Myocyte (in vitro differentiated cells): ENCODE data around the gene FMR1. TPM values are rescaled to one million over a fixed set of nuclear protein-coding genes. Genes with fewer than 3 reads are reported as not detected.

Experiments used
- DNase-seq: peaks from one replicate; pipeline ENCODE4 v3.0.0-alpha.2; 2012; ENCODE audit warnings: low read depth
- total RNA-seq: library from RNA; depleted of rRNA; stranded (reverse); fragments of >200 nt; gene quantifications from 2 replicates; pipeline ENCODE4 v1.2.3, GENCODE V29; 2014

The FMR1 gene
- total RNA-seq, 1 donor from 2014 or later: 25.6 TPM

DNA sequence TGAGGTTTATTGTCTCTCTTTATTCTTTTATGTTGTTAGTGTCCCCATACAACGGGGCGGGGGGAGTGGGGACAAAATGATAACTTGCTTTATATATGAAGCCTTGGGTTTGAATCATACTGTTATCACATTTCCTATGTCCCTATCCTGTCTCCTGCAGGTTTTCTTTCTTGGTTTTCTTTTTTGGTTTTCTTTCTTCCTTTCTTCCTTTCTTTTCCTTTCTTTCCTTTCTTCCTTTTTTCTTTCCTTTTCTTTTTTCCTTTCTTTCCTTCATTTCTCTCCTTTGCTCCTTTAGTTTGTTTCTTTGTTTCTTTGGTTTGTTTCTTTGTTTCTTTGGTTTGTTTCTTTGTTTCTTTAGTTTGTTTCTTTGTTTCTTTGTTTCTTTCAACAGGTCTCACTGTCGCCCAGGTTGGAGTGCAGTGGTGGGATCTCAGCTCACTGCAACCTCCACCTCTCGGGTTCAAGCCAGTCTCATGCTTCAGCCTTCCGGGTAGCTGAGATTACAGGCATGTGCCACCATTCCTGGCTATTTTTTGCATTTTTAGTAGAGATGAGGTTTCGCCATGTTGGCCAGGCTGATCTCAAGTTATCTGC lies 4.8 kb downstream of the FMR1 start:
- DNase-seq: no peak

DNA sequence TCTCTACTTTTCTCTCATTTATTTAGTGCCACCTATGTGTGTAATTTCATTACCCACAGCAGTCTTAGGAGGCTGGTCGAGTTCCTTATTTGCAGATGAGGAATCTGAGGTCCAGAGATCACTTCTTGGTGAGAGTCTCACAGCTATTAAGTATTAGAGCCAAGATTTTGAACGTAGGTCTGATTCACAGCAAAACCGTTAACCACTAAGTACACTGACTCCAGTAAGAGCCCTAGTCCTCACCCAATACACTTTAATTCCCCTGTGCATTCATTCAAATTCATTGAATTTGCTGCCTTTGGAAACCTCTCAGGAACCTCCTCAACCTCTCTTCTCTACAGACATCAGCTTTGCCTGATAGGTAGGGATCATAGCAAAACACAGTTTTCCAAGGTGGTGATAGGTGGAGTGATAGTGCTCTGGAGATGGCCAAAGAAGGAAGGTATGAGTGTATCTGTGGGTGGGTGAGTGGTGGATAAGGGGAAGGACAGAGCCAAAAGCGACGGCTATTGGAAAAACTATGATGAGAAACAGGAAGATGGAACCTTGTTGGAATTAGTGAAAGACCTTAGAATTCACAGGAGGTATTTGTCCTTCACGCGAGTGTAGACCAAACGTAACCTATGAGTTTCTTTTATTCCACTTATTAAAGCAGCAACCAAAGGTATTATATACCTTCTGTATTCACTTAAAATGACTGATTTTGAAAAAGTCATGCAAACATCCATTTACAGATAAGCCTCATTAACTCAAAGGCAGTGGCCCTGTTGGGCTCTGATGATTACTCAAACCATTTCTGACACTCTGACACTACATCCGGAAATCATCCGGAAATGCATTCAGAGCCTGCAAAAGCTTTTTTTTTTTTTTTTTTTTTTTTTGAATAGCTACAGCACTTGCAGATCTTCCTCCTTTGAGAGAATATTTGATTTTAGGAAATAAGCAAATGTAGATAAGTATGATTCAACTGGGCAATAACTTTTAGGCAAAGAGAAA lies 6.3 kb downstream of the FMR1 start:
- peak; percentile 3 for DNase-seq

- peak; percentile 23 for DNase-seq
These were observed 8.5 kb downstream of the FMR1 start for GRCh38 chrX:147920161-147920666.

- DNase-seq: no peak
These were observed 11.9 kb downstream of the FMR1 start for GRCh38 chrX:147923605-147924004.

DNA sequence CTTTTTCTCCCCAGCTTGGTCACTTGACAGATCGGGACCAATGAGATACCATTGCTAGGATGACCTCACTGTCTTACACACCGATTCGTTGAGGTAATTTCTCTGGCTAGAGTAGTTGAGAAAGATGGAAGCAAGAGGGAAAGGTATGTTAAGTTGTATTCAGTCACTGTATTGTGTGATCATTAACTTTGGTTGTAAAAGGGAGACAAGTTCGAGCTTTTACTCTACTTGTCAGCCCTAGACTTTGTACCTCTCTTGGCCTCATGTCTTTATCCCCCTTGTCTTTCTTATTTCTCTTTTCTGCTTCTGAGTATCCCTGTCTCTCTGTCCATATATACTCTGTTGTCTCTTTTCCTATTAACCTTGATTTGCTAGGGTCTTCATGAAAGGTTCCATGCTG lies 15.5 kb downstream of the FMR1 start:
- DNase-seq: no peak

DNA sequence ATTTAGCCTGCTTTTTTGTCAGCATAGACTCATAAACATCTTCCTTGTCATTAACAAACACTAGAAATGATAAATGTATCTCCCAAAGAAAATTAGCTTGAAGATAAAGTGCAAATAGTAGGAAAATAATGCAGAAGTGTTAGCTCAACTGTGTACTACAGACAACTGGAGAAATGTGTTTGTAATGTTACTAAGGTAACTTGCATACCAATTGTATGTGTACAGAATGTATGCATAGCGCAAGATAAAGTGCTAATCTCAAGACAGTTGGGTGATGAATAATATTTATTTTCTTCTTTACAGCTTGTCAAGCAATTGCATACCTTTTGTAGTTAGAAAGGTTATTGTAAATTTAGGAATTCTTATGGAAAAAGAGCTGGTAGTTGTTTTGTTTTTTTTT lies 22.1 kb downstream of the FMR1 start:
- no peak for DNase-seq

DNA sequence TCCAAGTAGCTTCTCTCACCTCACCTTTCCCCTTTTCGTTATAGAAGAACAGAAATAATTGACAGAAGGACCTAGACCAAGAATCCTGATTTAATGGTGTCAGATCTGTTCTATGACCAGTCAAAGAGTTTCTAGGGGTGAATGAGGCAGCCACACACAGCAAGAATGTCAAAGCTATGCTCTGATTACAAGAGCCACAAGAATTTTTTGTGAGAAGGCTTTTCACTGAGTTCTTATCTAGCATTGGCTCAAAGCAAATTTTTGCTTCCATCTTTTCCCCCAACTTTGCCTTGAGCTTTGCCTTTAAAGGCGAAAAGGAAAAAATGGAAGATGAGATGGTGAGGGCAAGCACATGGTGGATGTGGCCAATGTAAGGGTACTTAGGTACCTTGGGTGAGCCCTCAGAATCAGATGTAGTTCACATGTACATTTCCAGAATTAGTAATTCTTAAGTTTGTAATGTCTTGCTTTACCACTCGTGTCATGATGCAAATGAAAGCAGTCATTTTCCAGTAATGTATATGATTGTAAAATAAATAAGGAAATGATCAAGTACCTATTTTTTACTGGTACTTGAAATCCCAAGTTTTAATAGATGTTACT lies 23.5 kb downstream of the FMR1 start:
- DNase-seq: no peak

DNA sequence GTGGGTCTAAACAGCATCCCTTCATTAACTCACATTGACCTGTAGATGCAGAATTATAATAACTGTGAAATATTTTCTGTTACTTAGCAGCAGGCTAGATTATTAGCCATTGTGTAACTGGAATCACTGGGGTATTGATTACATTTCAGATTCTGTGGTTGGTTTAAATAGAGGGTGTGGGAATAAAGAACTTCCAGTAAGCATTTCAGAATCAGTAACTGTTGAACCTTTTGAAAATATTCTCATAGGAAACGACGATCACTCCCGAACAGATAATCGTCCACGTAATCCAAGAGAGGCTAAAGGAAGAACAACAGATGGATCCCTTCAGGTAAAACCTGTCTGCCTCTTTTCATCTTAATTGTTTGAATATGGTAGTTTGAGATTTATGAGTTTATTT lies 33.6 kb downstream of the FMR1 start:
- no peak for DNase-seq

DNA sequence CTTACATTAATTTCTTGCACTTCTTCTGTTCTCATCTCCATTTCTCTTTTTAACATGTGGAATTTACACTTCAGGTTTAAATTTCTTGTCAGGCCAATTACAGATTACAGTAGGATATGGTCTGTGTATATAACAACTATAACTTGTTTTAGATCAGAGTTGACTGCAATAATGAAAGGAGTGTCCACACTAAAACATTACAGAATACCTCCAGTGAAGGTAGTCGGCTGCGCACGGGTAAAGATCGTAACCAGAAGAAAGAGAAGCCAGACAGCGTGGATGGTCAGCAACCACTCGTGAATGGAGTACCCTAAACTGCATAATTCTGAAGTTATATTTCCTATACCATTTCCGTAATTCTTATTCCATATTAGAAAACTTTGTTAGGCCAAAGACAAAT lies 36.8 kb downstream of the FMR1 start:
- DNase-seq: no peak

GRCh38 chrX:147950352-147950751 lies 38.6 kb downstream of the FMR1 start:
- no peak for DNase-seq

- DNase-seq: no peak
These were observed 42.3 kb downstream of the FMR1 start for GRCh38 chrX:147953976-147954375.

- no peak for DNase-seq
These were observed 45.6 kb downstream of the FMR1 start for GRCh38 chrX:147957291-147957690.

- DNase-seq: peak; percentile 76
These were observed 46.6 kb downstream of the FMR1 start for GRCh38 chrX:147958291-147958690.

DNA sequence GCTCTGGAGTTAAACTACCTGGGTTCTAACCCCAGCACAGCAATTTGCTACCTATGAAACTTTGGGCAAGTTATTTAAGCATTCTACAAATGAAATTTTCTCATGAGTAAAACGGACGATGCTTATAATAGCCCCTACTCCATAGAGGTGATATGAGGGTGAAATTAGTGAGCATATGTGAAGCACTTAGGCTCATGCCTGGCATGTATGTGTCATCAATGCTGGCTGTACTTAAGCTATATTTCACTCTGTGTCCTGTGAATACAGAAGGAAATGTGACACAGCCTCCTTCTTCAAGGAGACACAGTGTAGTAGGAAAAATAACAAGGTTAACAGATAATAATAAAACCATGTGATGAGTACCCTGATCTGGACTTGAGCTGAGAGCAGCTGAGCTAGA lies 49.0 kb downstream of the FMR1 start:
- no peak for DNase-seq

- peak; percentile 22 for DNase-seq
These were observed 50.8 kb downstream of the FMR1 start for GRCh38 chrX:147962476-147962875.

DNA sequence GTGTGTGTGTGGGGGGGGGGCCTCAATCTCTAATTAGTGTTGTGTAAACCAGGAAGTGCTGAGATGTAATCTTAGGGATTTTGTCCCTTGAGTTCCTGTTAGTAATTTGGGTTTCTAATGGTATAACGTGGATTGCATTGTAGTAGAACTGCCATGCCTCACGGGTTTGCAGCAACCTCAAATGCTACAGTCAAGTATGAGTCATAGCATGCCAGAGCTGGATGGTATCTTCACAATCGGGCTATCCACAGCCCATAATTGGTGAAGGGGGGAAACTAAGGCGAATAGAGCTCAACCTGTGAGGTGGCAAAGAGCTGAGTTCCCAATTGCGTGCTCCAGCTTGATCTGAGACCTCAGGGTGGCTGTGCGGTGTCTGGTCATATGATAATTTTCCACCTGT lies 67.2 kb downstream of the FMR1 start:
- DNase-seq: no peak

DNA sequence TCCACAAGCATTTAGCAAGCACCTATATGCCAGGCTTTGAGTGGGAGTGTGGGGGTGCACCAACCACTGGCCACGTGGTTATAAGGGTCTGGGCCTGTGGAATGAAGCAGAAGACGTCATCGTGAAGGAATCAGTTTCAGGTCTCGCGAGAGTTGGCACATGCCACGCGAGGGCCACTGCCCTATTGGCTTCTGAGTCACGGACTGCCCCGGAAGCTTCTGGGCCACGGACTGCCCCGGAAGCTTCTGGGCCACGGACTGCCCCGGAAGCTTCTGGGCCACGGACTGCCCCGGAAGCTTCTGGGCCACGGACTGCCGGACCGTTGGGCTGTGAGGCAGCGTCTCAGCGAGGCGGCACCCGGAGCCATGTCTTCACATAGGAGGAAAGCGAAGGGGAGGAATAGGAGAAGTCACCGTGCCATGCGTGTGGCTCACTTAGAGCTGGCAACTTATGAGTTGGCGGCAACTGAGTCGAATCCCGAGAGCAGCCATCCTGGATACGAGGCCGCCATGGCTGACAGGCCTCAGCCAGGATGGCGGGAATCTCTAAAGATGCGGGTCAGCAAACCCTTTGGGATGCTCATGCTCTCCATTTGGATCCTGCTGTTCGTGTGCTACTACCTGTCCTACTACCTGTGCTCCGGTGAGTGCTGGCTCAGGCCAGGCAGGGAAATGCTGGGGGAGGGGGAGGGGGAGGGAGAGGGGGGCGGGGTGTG lies 69.5 kb downstream of the FMR1 start, which contains the start of gene FMR1NB:
TSS of gene FMR1NB (plus strand) at position 300 of the 715 bp plus-strand sequence. CDS start at position 366, 66 bp downstream.
- no peak for DNase-seq
